Stimulated activated CD4-positive, alpha-beta T cell treated with anti-CD3 and anti-CD28 coated beads, TNF-alpha, amount 100 ng/mL, for 1 hour (primary cell): Measurements from ENCODE around the gene LRRC32.
"Not testable (repeated sequence)": the region's sequence is repeated elsewhere in the genome, so short reads cannot be mapped to it uniquely, and the experiment has no call there.

ENCODE experiments used
- DNase-seq, 3 donors: peaks; one replicate each; pipeline ENCODE4 v3.0.0-alpha.2; 2020; ENCODE audit warnings: low read depth in 3 of 3, low spot score in 1 of 3

The LRRC32 gene

GRCh38 chr11:76653012-76653673 is 17.4 kb downstream of the LRRC32 start:
- no peak for DNase-seq

DNA sequence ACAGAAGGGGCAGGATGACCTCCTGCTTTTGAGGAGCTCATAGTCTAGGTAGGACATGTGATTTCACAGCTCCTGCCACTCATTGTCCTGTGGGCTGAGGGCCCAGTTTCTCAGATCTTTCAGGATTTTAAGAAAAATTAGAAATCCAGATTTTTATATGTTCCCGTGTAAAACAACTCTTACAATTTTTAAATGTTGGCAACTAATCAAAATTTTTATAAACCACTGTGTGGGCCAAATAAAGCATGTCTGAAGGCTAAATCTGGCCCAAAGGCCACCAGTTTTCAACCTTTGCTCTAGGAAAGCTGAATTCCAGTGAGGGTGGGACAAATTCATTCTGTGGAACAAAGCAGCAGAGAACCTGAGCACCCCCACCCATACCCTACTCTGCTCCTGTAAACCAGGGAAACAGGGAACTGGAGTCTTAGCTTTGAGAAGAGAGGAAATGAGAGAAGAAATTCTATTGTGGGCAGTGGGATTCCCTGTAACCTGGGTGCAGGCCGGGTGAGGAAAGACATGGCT is 20.6 kb downstream of the LRRC32 start:
- no peak for DNase-seq

GRCh38 chr11:76649011-76649410 is 21.5 kb downstream of the LRRC32 start:
- DNase-seq, result no peak

DNA sequence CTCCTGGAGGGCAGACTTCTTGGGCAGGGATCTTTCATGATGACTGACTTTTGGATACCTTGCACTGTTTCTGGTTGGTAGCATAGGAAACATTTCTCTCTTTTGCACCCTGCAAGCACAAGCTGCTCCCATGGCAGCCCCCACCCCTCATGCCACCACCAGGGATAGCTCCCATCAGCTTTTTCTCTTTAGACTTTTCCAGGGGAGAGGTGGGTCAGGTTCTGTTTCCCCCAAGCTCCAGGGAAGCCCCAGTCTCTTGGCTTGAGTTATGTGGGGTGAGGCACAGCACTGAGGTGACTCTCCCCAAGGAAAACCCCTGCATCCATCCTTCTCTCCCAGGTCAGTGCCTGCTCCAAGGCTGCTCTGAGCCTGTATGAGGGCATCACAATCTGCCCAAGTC is 22.5 kb downstream of the LRRC32 start:
- no peak for DNase-seq

- DNase-seq, result no peak
These were observed 23.5 kb downstream of the LRRC32 start for GRCh38 chr11:76646882-76647534.

- DNase-seq, result no peak
These were observed 26.0 kb downstream of the LRRC32 start for GRCh38 chr11:76644591-76644990.

GRCh38 chr11:76643711-76644110 is 26.8 kb downstream of the LRRC32 start:
- not testable (repeated sequence) for DNase-seq

GRCh38 chr11:76642341-76642740 is 28.2 kb downstream of the LRRC32 start:
- no peak for DNase-seq

DNA sequence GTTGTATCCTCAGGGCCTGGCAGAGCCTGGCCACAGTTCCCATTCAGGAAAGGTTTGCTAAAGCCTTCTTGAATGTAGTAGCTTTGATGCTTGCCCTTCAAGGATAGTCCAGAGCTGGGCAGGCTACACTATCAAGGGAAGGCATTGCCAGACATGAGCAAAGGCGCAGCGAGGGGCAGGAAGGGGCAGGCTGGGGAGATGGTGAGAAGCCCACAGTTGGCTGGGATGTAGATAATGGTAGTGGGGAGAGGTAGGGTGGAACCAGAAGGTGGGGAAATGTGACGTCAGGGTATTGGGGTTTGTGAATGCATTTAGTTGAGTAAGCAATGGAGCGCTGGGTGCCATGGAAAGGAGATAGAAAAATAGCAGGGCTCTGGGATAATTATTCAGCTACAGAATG is 28.6 kb downstream of the LRRC32 start:
- no peak for DNase-seq

DNA sequence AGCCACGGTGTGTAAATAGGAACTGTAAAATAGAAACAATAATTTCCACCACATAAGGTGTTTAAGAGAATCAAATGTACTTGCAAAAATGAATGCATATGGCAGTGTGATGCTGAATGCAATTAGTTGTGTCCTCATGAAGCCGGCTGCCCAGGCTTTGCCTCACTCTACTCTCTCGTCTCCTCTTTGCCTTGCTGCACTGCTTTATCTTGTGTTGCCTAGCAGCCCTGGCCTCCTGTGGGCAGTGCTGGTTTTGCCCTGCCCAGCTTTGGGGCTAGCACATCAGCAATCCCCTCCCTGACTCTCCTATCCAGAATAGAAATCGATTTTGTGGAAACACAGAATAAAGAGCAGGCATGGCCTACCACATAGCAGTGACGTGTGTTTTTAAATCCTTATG is 30.0 kb downstream of the LRRC32 start:
- no peak for DNase-seq

- DNase-seq, result no peak
These were observed 30.9 kb downstream of the LRRC32 start for GRCh38 chr11:76639621-76640020.

- no peak for DNase-seq
These were observed 32.0 kb downstream of the LRRC32 start for GRCh38 chr11:76638270-76639197.

DNA sequence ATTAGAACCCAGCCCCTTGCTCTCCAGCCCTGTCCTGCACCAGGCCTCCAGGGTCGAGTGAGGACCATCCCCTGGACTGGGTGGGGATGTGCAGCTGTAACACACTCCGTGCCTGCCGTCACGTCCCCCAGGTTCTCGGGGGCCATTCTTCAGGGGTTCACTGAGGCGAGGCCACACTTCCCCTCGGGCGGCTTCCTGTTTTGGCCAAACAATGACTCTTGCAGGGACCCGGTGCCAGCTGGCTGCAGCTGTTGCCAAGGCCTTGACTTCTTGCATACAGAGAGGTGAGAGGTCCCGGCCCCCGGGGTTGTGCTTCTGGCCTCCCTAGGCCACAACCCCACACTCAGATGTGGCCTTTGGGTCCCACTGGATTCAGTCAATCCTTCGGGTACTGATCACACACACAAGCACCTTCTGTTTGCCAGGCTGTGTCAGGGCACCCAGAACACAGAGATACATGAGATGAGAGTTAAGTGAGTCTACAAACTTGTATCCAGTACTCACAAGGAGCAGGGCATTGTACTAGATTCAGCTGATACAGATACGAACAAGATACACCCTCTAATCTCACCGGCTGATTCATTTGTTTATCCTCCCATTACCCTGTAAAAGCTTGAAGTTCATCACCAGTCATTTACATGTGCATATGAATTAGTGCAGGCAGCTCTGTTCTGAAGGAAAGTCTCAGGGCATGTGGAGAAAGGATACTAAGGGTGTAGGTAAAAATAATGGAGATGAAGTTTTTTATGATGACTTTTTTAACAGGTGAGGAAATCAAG is 32.9 kb downstream of the LRRC32 start:
- no peak for DNase-seq

- no peak for DNase-seq
These were observed 33.6 kb downstream of the LRRC32 start for GRCh38 chr11:76636826-76637460.

- DNase-seq, result no peak
These were observed 34.4 kb downstream of the LRRC32 start for GRCh38 chr11:76635991-76636738.

DNA sequence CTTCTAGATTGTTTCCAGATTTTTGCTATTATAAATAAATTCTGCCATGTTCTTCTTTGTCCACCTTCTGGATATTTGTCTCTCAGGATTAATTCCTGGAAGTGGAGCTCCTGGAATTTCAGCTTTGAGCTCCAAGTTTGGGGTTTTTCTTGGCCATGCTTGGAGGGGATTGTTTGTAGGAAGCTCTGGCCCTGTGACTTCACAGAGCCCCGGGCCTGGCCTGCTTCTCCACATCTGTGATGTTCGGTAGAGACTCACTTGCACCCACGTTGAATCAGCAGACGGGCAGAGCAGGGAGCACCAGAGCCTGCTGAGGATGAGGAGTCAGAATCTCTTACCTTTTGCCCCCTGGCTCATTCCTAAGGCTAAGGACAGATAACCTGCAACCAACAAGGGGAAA is 35.7 kb downstream of the LRRC32 start:
- no peak for DNase-seq

DNA sequence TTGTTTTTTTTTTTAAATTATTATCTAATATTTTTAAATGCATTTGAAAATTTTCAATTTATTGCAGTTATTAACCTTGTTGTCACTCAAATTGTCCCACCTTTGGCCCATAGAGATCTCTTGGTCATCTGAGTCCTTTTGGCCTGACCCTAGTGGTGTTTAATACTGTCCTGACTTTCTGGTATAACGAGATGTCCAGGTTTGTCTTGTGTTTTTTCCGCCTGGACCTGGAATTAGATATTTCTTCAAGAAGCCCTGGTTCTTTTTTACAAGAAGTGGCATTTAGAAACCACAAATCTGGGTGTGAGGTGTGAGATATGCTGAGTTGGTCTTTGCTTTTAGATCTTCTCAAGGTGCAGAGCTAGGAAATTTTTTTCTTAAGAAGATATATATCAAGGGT is 38.1 kb downstream of the LRRC32 start:
- DNase-seq, result no peak

- no peak for DNase-seq
These were observed 38.8 kb downstream of the LRRC32 start for GRCh38 chr11:76631566-76632308.
